GM12891 (cell line): Measurements from ENCODE around the gene FAM229A.

ENCODE experiments used
- POLR2A ChIP-seq: IDR thresholded peaks from 2 replicates; pipeline ENCODE4 v1.6.1; 2011; ENCODE audit warnings: low read depth, low read length, control low read depth
- POLR2AphosphoS5 ChIP-seq: IDR thresholded peaks from 2 replicates; pipeline ENCODE4 v1.6.1; 2011; ENCODE audit warnings: low read depth, low read length, control low read depth
- TAF1 ChIP-seq: IDR thresholded peaks from 2 replicates; pipeline ENCODE4 v1.6.1; 2011; ENCODE audit warnings: low read depth, low read length, control low read depth

DNA sequence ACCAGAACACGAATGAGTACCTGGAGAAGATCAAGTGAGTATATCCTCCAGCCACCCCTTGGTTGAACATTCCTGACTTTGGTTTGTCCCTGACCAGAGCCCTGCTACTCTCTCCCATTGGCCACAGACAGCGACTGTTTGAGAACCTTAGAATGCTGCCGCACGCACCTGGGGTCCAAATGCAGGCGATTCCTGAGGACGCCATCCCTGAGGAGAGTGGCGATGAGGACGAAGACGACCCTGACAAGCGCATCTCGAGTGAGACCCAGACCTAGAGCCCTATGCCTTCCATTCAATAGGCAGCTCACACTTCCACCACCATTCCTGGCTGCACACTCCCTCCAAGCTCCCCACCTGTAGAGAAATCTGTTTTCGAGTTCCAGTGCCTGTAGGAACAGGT is 30.7 kb downstream of the FAM229A start:
- TF ChIP-seq POLR2A (no peak), POLR2AphosphoS5 (peak; percentile 54; the same call in 1 of the 2 replicates), TAF1 (no peak)
